ENCODE data around the gene LHCGR. TPM values are rescaled to one million over a fixed set of nuclear protein-coding genes. Genes with fewer than 3 reads are reported as not detected.
"Not testable (repeated sequence)": the region's sequence is repeated elsewhere in the genome, so short reads cannot be mapped to it uniquely, and the experiment has no call there.

Gene LHCGR
- total RNA-seq, 1 experiment from 2014 or later: not detected

GRCh38 chr2:48707466-48707865, 48.1 kb downstream of the LHCGR start:
- Histone ChIP-seq H3K27me3 (ENCODE audit: control insufficient read depth, insufficient read depth, low read length) (no peaks in the 10 kb centered on the region), H3K36me3 (replicated peaks; ENCODE audit: control insufficient read depth, insufficient read depth, low read length) (no peaks in the 10 kb centered on the region), H3K4me3 (ENCODE audit: insufficient read depth, low read depth, low read length) (no peak overlapping the region)
- no peak for DNase-seq

- not testable (repeated sequence) for H3K4me3 ChIP-seq (ENCODE audit: insufficient read depth, low read depth, low read length); DNase-seq; H3K36me3 ChIP-seq (replicated peaks; ENCODE audit: control insufficient read depth, insufficient read depth, low read length)
Measured at GRCh38 chr2:48703621-48704020, 51.9 kb downstream of the LHCGR start.

GRCh38 chr2:48699348-48699930, 56.1 kb downstream of the LHCGR start:
- Histone ChIP-seq H3K4me3 (ENCODE audit: insufficient read depth, low read depth, low read length) (no peak overlapping the region), H3K27me3 (ENCODE audit: control insufficient read depth, insufficient read depth, low read length) (no peaks in the 10 kb centered on the region), H3K36me3 (replicated peaks; ENCODE audit: control insufficient read depth, insufficient read depth, low read length) (no peaks in the 10 kb centered on the region)
- no peak for DNase-seq

More at GRCh38 chr2:48703621-48704020, 51.9 kb downstream of the LHCGR start:
- H3K27me3 ChIP-seq (ENCODE audit: control insufficient read depth, insufficient read depth, low read length): not testable (repeated sequence)

GRCh38 chr2:48696881-48697280, 58.6 kb downstream of the LHCGR start:
- Histone ChIP-seq H3K4me3 (ENCODE audit: insufficient read depth, low read depth, low read length) (no peak overlapping the region), H3K27me3 (ENCODE audit: control insufficient read depth, insufficient read depth, low read length) (no peaks in the 10 kb centered on the region), H3K36me3 (replicated peaks; ENCODE audit: control insufficient read depth, insufficient read depth, low read length) (no peaks in the 10 kb centered on the region)
- no peak for DNase-seq

GRCh38 chr2:48695991-48696390, 59.5 kb downstream of the LHCGR start:
- no peaks in the 10 kb centered on the region for H3K27me3 ChIP-seq (ENCODE audit: control insufficient read depth, insufficient read depth, low read length)
- no peak for DNase-seq
- no peaks in the 10 kb centered on the region for H3K36me3 ChIP-seq (replicated peaks; ENCODE audit: control insufficient read depth, insufficient read depth, low read length)
- no peak overlapping the region for H3K4me3 ChIP-seq (ENCODE audit: insufficient read depth, low read depth, low read length)

- no peak for DNase-seq
- Histone ChIP-seq H3K4me3 (ENCODE audit: insufficient read depth, low read depth, low read length) (no peak overlapping the region), H3K27me3 (ENCODE audit: control insufficient read depth, insufficient read depth, low read length) (no peaks in the 10 kb centered on the region), H3K36me3 (replicated peaks; ENCODE audit: control insufficient read depth, insufficient read depth, low read length) (no peaks in the 10 kb centered on the region)
Measured at GRCh38 chr2:48694149-48694548, 61.4 kb downstream of the LHCGR start.

- Histone ChIP-seq H3K4me3 (ENCODE audit: insufficient read depth, low read depth, low read length) (no peak overlapping the region), H3K27me3 (ENCODE audit: control insufficient read depth, insufficient read depth, low read length) (no peaks in the 10 kb centered on the region), H3K36me3 (replicated peaks; ENCODE audit: control insufficient read depth, insufficient read depth, low read length) (no peaks in the 10 kb centered on the region)
- DNase-seq: no peak
Measured at GRCh38 chr2:48693645-48694044, 61.9 kb downstream of the LHCGR start.

GRCh38 chr2:48693066-48693465, 62.5 kb downstream of the LHCGR start:
- H3K27me3 ChIP-seq (ENCODE audit: control insufficient read depth, insufficient read depth, low read length): no peaks in the 10 kb centered on the region
- no peak overlapping the region for H3K4me3 ChIP-seq (ENCODE audit: insufficient read depth, low read depth, low read length)
- no peak for DNase-seq
- H3K36me3 ChIP-seq (replicated peaks; ENCODE audit: control insufficient read depth, insufficient read depth, low read length): no peaks in the 10 kb centered on the region

- Histone ChIP-seq H3K36me3 (replicated peaks; ENCODE audit: control insufficient read depth, insufficient read depth, low read length) (no peaks in the 10 kb centered on the region), H3K27me3 (ENCODE audit: control insufficient read depth, insufficient read depth, low read length) (no peaks in the 10 kb centered on the region), H3K4me3 (ENCODE audit: insufficient read depth, low read depth, low read length) (no peak overlapping the region)
- DNase-seq: no peak
Measured at GRCh38 chr2:48691935-48692691, 63.4 kb downstream of the LHCGR start.

GRCh38 chr2:48685126-48685525, 70.4 kb downstream of the LHCGR start:
- Histone ChIP-seq H3K4me3 (ENCODE audit: insufficient read depth, low read depth, low read length) (no peak overlapping the region), H3K36me3 (replicated peaks; ENCODE audit: control insufficient read depth, insufficient read depth, low read length) (no peaks in the 10 kb centered on the region), H3K27me3 (ENCODE audit: control insufficient read depth, insufficient read depth, low read length) (no peaks in the 10 kb centered on the region)
- no peak for DNase-seq

- no peak overlapping the region for H3K4me3 ChIP-seq (ENCODE audit: insufficient read depth, low read depth, low read length)
- H3K36me3 ChIP-seq (replicated peaks; ENCODE audit: control insufficient read depth, insufficient read depth, low read length): no peaks in the 10 kb centered on the region
- H3K27me3 ChIP-seq (ENCODE audit: control insufficient read depth, insufficient read depth, low read length): no peaks in the 10 kb centered on the region
- no peak for DNase-seq
Measured at GRCh38 chr2:48677450-48677849, 78.1 kb downstream of the LHCGR start.

- H3K4me3 ChIP-seq (ENCODE audit: insufficient read depth, low read depth, low read length): no peak overlapping the region
- H3K36me3 ChIP-seq (replicated peaks; ENCODE audit: control insufficient read depth, insufficient read depth, low read length): no peaks in the 10 kb centered on the region
- no peak for DNase-seq
- H3K27me3 ChIP-seq (ENCODE audit: control insufficient read depth, insufficient read depth, low read length): no peaks in the 10 kb centered on the region
Measured at GRCh38 chr2:48674933-48675332, 80.6 kb downstream of the LHCGR start.

- DNase-seq: no peak
- no peak overlapping the region for H3K4me3 ChIP-seq (ENCODE audit: insufficient read depth, low read depth, low read length)
- H3K27me3 ChIP-seq (ENCODE audit: control insufficient read depth, insufficient read depth, low read length): no peaks in the 10 kb centered on the region
- no peaks in the 10 kb centered on the region for H3K36me3 ChIP-seq (replicated peaks; ENCODE audit: control insufficient read depth, insufficient read depth, low read length)
Measured at GRCh38 chr2:48673581-48673980, 81.9 kb downstream of the LHCGR start.

- H3K36me3 ChIP-seq (replicated peaks; ENCODE audit: control insufficient read depth, insufficient read depth, low read length): no peaks in the 10 kb centered on the region
- no peak overlapping the region for H3K4me3 ChIP-seq (ENCODE audit: insufficient read depth, low read depth, low read length)
- H3K27me3 ChIP-seq (ENCODE audit: control insufficient read depth, insufficient read depth, low read length): no peaks in the 10 kb centered on the region
- no peak for DNase-seq
Measured at GRCh38 chr2:48668992-48669391, 86.5 kb downstream of the LHCGR start.

GRCh38 chr2:48651158-48651790, 104.2 kb downstream of the LHCGR start:
- no peaks in the 10 kb centered on the region for H3K36me3 ChIP-seq (replicated peaks; ENCODE audit: control insufficient read depth, insufficient read depth, low read length)
- no peak overlapping the region for H3K4me3 ChIP-seq (ENCODE audit: insufficient read depth, low read depth, low read length)
- DNase-seq: no peak
- H3K27me3 ChIP-seq (ENCODE audit: control insufficient read depth, insufficient read depth, low read length): no peaks in the 10 kb centered on the region
